Tibial nerve (tissue), 4 donors: ENCODE results near the gene PSMB8. TPM values are rescaled to one million over a fixed set of nuclear protein-coding genes. Genes with fewer than 3 reads are reported as not detected.

Source experiments
- DNase-seq, 2 donors: peaks; one replicate each; pipeline ENCODE4 v3.0.0-alpha.2; 2019; ENCODE audit warnings: low spot score in 2 of 2
- H3K27ac ChIP-seq, 4 donors: fragments of 200-600 bp; sonication (generic) in 3 of 4; one replicate each; pipeline ENCODE4 v1.5.1; 2017 to 2019; ENCODE audit warnings: mild to moderate bottlenecking in 1 of 4
- H3K27me3 ChIP-seq, 2 donors: fragments of 200-600 bp; sonication (generic) in 1 of 2; one replicate each; pipeline versions ENCODE4 v1.5.1 to v1.6.0; 2017 to 2019
- H3K36me3 ChIP-seq, 3 donors: fragments of 200-600 bp; sonication (generic); one replicate each; pipeline ENCODE4 v1.5.1; 2018 to 2019
- H3K4me1 ChIP-seq, 4 donors: fragments of 200-600 bp; sonication (generic) in 3 of 4; one replicate each; pipeline ENCODE4 v1.5.1; 2017 to 2019
- H3K4me3 ChIP-seq, 4 donors: fragments of 200-600 bp; sonication (generic) in 3 of 4; one replicate each; pipeline ENCODE4 v1.5.1; 2017 to 2019; ENCODE audit warnings: mild to moderate bottlenecking in 1 of 4, moderate library complexity in 1 of 4
- H3K9me3 ChIP-seq, 4 donors: fragments of 200-600 bp; sonication (generic) in 3 of 4; one replicate each; pipeline ENCODE4 v1.5.1; 2017 to 2019
- CTCF ChIP-seq, 5 experiments: fragments of 200-600 bp in 3 of 5; fragments of 450-650 bp in 2 of 5; sonication (generic) in 3 of 5; IDR thresholded peaks; one replicate each; pipeline ENCODE4 v1.5.1; 2016 to 2019; ENCODE audit warnings: antibody characterized with exemption in 5 of 5, mild to moderate bottlenecking in 3 of 5, moderate library complexity in 2 of 5
- EP300 ChIP-seq, 2 donors: sonication (generic); formaldehyde crosslinking; IDR thresholded peaks; one replicate each; pipeline ENCODE4 v1.6.1; 2017; ENCODE audit warnings: antibody characterized with exemption in 2 of 2, mild to moderate bottlenecking in 1 of 2
- POLR2A ChIP-seq, 2 donors: fragments of 450-650 bp; IDR thresholded peaks; one replicate each; pipeline ENCODE4 v1.6.1; 2017; ENCODE audit warnings: antibody characterized with exemption in 2 of 2, mild to moderate bottlenecking in 2 of 2, moderate library complexity in 2 of 2
- WGBS, 2 donors: methylation state at CpG; one replicate each; pipeline ENCODE4 v1.1.5; 2018; 5-methylcytosine and 5-hydroxymethylcytosine counted together
- total RNA-seq, 4 donors: library from RNA; depleted of rRNA; stranded (reverse); fragments of >200 nt; gene quantifications; one replicate each; pipeline ENCODE4 v1.1.0, GENCODE V29; 2016

The PSMB8 gene
- total RNA-seq, 4 donors from 2014 or later = 16.3 to 39.0 (median 28.4) TPM

- peak; percentile 80 to 92 for TF ChIP-seq EP300 (IDR thresholded peaks at IDR 0.05)
- TF ChIP-seq CTCF (IDR thresholded peaks at IDR 0.05) = peak; percentile 88 to 99 (median 97)
- peak; percentile 60 to 75 for TF ChIP-seq POLR2A (IDR thresholded peaks at IDR 0.05)
- Histone ChIP-seq H3K9me3 (no peaks in the 10 kb centered on the region), H3K27me3 (no peaks in the 10 kb centered on the region), H3K27ac (peak within 1 kb of the TSS; percentile 93 to 99 (median 96)), H3K4me3 (peak within 1 kb of the TSS; percentile 57 to 85 (median 76)), H3K4me1 (peaks cover 0 to 35% (median 20%) of the 10 kb centered on the region in 4 donors), H3K36me3 (peaks cover 0 to 51% (median 0%) of the 10 kb centered on the region in 3 donors)
- 0 to 1% methylated on average over 34 to 48 of the region's 57 CpGs for WGBS, 2 donors
- peak; percentile 96 to 97 for DNase-seq
Observed at GRCh38 chr6:32838114-32838958, 5.5 kb downstream of the PSMB8 start, which contains the start of gene TAP2. TAP2 (minus strand) TSS chr6:32838739; CDS start chr6:32838233, 506 bp downstream.

GRCh38 chr6:32837651-32838113 is 6.2 kb downstream of the PSMB8 start:
- WGBS, 2 donors = 26 to 35% methylated on average over 7 to 9 of the region's 12 CpGs
- peak overlapping the region; percentile 57 to 85 (median 76) for H3K4me3 ChIP-seq
- peak overlapping the region; percentile 93 to 99 (median 96) for H3K27ac ChIP-seq
- peaks cover 0 to 52% (median 0%) of the 10 kb centered on the region in 3 donors for H3K36me3 ChIP-seq
- no peak for DNase-seq
- H3K27me3 ChIP-seq = no peaks in the 10 kb centered on the region
- TF ChIP-seq CTCF (IDR thresholded peaks at IDR 0.05) = no peak
- TF ChIP-seq POLR2A (IDR thresholded peaks at IDR 0.05) = no peak
- TF ChIP-seq EP300 (IDR thresholded peaks at IDR 0.05) = no peak
- no peaks in the 10 kb centered on the region for H3K9me3 ChIP-seq
- H3K4me1 ChIP-seq = peaks cover 0 to 28% (median 14%) of the 10 kb centered on the region in 4 donors

GRCh38 chr6:32836873-32837272 is 7.0 kb downstream of the PSMB8 start:
- H3K4me3 ChIP-seq = no peak overlapping the region
- peaks cover 0 to 52% (median 0%) of the 10 kb centered on the region in 3 donors for H3K36me3 ChIP-seq
- H3K27ac ChIP-seq = no peak overlapping the region
- TF ChIP-seq POLR2A (IDR thresholded peaks at IDR 0.05) (no peak), CTCF (IDR thresholded peaks at IDR 0.05) (no peak), EP300 (IDR thresholded peaks at IDR 0.05) (no peak)
- WGBS, 2 donors = 87 to 93% methylated on average over 2 of the region's 2 CpGs
- H3K4me1 ChIP-seq = peaks cover 0 to 20% (median 12%) of the 10 kb centered on the region in 4 donors
- DNase-seq = no peak
- no peaks in the 10 kb centered on the region for H3K9me3 ChIP-seq
- no peaks in the 10 kb centered on the region for H3K27me3 ChIP-seq

GRCh38 chr6:32835167-32835893 is 8.5 kb downstream of the PSMB8 start:
- no peak overlapping the region for H3K4me3 ChIP-seq
- 87 to 89% methylated on average over 16 of the region's 16 CpGs for WGBS, 2 donors
- H3K4me1 ChIP-seq = peaks cover 0 to 18% (median 12%) of the 10 kb centered on the region in 4 donors
- TF ChIP-seq POLR2A (IDR thresholded peaks at IDR 0.05) (no peak), CTCF (IDR thresholded peaks at IDR 0.05) (no peak), EP300 (IDR thresholded peaks at IDR 0.05) (no peak)
- no peaks in the 10 kb centered on the region for H3K27me3 ChIP-seq
- no peak for DNase-seq
- no peak overlapping the region for H3K27ac ChIP-seq
- peaks cover 0 to 52% (median 4%) of the 10 kb centered on the region in 3 donors for H3K36me3 ChIP-seq
- H3K9me3 ChIP-seq = no peaks in the 10 kb centered on the region
